ENCODE data around the gene ST8SIA1.

ST8SIA1 gene

GRCh38 chr12:22231078-22231477, 103.4 kb downstream of the ST8SIA1 start:
- no peak for DNase-seq

DNA sequence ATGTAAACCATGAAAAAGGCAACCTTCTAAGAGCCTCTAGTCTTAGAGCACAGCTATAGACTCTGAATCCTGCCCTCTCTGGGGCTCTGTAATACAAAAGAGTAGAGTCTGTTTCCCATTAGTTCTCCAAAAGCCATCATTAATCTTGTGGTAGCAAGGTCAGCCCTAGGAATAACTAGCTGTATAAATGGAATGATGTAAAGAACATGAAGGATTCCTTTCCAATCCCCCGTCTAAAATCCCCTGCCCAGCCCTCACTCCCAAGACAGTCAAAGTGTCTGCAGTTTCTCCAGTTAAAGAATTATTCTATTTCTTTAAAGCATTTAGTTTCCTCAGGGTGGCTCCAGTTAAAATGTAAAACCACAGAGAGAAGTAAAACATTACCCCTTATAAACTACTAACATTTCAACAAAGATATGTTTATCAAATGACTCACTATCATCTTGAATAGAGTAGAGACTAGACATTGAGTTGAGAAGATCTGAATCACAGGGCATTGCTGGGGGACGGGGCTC, 104.2 kb downstream of the ST8SIA1 start:
- no peak for DNase-seq

DNA sequence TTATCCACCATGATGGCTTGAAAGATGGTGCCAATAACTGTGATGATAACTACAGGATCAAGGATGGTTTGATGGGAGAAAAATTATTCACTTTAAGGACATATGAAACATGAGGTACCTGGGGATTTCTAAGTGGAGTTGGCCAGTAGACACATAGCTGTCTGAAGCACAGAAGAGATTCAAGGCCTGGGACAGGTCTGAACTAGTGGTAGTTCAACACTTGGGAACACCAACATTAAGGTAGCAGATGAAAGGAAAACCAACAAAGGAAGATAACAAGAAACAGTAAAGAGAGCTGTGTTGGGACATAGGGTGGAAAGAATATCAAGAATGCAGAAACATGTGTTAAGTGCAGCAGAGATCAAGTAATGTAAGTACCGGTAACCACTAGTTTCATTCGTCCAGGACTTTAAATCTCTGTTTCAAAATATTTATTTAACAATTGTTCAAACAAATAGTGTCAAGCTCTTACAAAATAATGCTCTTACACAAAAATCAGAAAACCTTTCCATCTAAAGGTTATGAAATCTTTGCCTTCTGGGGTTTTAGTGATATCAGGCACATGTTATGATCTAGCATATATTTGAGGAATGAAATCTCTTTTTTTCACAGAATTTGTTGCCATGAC, 104.7 kb downstream of the ST8SIA1 start:
- no peak for DNase-seq

GRCh38 chr12:22228022-22228875, 106.3 kb downstream of the ST8SIA1 start:
- no peak for DNase-seq

GRCh38 chr12:22223356-22223755, 111.2 kb downstream of the ST8SIA1 start:
- no peak for DNase-seq

GRCh38 chr12:22217556-22217955, 117.0 kb downstream of the ST8SIA1 start:
- DNase-seq = no peak

DNA sequence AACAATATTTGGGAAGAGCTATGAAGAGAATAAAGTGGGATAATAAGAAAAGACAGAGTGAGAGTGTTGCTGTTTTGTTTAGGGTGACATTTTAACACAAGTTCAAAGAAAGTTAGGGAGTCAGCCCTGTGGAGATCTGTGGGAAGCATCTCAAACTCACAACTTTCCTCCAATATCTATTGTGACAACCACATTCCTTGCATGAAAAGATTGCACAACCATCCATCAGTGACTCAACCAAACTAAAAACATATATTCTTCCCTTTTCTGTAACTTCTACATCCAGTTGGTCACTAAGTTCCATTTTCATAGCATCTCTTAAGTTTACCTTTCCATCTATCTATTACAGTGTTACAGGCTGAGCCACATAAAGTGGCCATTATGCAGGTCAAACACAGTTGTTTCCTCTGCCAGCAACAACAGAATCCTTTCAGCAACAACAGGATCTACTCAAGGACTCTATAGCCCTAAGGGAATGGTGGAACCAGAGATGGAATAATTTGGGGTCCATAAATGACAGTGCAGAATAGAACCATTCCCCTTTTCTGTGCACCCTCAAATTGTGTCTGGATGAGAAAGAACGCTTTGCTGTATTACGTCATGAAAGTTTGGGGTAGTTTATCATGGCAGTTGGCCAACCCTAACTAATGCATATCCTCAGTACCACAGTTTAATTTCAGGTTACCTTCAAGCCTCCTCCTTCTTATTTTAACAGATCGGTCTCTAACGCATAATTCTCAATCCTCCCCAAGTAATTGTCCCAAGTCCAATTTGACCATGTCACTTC, 118.8 kb downstream of the ST8SIA1 start:
- no peak for DNase-seq

- no peak for DNase-seq
These were observed 123.4 kb downstream of the ST8SIA1 start for GRCh38 chr12:22211128-22211527.

DNA sequence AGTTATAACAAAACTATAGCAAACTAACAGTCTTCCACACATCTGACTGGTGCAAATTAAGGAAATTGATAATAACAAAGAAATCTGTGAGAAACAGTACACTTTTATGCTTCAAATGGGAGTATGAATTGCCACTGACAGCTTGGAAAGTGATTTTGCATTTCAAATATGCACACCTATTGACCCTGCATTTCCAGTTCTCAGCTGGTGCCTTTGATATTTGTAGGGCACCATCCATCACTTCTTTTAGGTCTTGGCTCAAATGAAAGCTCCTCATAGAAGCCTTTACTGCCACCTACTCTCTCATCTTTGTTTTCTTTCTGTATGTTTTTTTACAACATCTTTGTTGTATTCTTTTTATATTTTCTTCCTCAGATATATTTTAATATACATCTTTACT, 125.1 kb downstream of the ST8SIA1 start:
- no peak for DNase-seq

- no peak for DNase-seq
These were observed 128.3 kb downstream of the ST8SIA1 start for GRCh38 chr12:22206111-22206728.

GRCh38 chr12:22204391-22204790, 130.1 kb downstream of the ST8SIA1 start:
- no peak for DNase-seq

GRCh38 chr12:22202847-22203246, 131.7 kb downstream of the ST8SIA1 start:
- no peak for DNase-seq

- no peak for DNase-seq
These were observed 133.4 kb downstream of the ST8SIA1 start for GRCh38 chr12:22201101-22201500.

DNA sequence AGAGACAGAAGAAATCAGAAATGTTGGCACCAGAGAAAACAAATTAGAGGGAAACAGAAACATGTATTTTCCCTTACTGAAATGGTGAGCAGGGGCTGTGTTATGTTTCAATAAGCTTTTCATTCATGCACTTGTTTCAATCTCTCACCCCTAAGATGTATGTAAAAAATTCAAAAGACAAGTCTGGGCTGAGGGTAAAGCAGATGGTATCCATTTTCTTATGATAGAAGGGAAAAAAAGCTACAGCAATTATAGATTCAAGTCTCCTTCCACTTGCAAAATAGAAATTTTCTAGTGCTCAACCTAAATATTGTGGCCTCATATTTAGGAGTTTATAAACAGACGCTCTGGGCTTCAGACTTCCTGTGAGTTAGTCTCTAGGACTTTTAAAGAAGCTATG, 138.3 kb downstream of the ST8SIA1 start:
- DNase-seq = no peak

DNA sequence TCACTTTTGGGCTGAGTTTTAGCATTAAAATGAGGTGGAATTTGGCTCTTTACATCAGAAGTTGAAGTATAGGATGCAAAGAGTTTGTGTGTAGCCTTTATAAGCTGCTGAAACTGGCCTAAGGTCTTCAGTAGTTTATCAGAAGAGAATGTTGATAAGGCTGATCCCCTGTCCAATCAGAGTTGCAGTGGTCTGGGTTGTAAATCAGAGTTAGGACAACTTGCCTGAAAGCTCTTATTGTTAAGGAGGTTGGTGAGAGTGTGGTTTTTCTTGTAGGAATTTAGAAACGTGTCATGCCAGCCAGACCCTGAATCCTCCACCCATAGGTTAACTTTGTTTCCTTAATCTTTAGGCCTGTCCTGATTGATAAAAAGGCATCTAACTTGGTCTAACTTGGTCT, 143.5 kb downstream of the ST8SIA1 start:
- DNase-seq = no peak

DNA sequence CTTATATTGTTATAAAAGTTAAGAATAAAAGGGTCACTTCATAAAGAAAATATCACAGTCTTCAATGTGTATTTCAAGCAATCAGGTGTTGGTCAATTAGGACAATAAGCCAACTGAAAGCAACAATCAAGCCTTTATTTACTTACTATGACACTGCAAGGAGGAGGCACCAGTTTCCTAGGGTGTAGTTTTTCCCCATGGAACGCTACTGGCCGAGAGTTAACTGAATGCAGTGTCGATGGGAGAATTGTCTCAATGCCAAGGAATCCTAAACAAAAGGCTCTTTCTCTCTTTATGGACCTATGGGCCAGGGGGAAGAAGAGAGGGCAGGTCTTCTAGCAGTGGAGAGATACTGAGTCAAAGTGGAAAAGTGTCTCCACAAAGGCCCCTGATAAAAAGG, 146.1 kb downstream of the ST8SIA1 start:
- no peak for DNase-seq

DNA sequence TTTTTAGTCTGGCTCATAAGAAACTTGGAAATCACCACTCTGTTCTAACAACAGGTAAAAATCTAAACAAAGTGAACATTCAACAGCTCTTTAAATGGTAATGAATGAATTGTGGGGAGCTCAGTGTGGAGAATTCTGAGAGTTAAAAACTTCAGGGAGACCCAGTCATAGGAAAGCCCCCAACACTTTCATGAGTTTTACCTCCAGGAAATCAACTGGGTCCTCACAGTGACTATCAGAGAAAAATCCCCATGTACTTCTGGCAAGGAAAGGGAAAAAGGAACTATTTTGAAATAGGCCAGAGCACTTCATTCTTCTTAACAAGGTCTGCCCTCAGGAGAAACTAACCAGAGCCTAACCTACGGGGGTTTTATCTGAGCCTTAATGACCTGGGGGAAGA, 153.8 kb downstream of the ST8SIA1 start:
- DNase-seq = no peak

- no peak for DNase-seq
These were observed 161.3 kb downstream of the ST8SIA1 start for GRCh38 chr12:22173177-22173576.

- no peak for DNase-seq
These were observed 162.0 kb downstream of the ST8SIA1 start for GRCh38 chr12:22172501-22172900.

DNA sequence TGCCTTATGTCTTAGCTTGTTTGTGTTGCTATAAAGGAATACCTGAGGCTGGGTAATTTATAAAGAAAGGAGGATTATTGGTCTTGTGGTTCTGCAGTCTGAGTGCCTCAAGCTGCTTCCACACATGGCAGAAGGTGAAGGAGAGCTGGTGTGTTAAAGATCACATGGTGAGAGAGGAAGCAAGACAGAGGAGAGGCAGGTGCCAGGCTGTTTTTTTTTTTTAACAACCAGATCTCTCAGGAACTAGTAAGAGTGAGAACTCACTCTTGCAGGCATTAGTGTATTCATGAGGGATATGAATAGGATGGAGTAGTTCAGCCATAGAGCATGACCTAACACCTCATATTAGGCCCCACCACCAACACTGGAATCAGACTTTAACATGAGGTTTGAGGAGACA, 165.1 kb downstream of the ST8SIA1 start:
- no peak for DNase-seq

GRCh38 chr12:22164139-22164538, 170.4 kb downstream of the ST8SIA1 start:
- no peak for DNase-seq

DNA sequence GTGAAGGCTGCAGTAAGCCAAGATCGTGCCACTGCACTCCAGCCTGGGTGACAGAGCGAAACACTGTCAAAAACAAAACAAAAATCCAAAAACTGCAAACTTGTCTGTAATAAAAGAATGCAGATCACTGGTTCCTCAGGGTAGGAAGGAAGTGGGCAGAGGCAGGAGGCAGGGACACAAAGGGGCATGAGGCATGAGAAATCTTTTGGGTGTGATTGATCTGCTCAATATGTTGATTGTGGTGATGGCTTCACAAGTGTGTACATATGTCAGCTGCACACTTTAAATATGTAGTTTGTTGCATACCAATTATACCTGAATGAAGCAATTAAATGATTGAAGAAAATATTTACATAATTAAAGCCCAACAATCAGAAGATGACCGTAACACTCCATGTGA, 170.9 kb downstream of the ST8SIA1 start:
- DNase-seq = no peak

- DNase-seq = no peak
These were observed 174.0 kb downstream of the ST8SIA1 start for GRCh38 chr12:22160396-22161003.

Data from activated naive CD4-positive, alpha-beta T cell (primary cell).